HepG2 (cell line): ENCODE data around the gene FCGBP.

Experiments used
- ATF2 ChIP-seq: sonication (generic); formaldehyde crosslinking; IDR thresholded peaks from 2 replicates; pipeline ENCODE4 v1.4.0; 2020; ENCODE audit warnings: missing genetic modification reagents
- BRF2 ChIP-seq: sonication (generic); formaldehyde crosslinking; IDR thresholded peaks from 2 replicates; pipeline ENCODE4 v1.8.1; 2022; ENCODE audit warnings: mild to moderate bottlenecking, missing genetic modification reagents
- EHMT2 ChIP-seq: fragments of 200-600 bp; sonication (generic); IDR thresholded peaks from 2 replicates; pipeline ENCODE4 v1.7.0; 2017; ENCODE audit warnings: antibody characterized with exemption, low read depth, low read length, borderline replicate concordance
- HOXA3 ChIP-seq: sonication (generic); formaldehyde crosslinking; IDR thresholded peaks from 2 replicates; pipeline ENCODE4 v1.5.0; 2020; ENCODE audit warnings: missing genetic modification reagents
- JUND ChIP-seq: sonication (generic); formaldehyde crosslinking; IDR thresholded peaks from 2 replicates; pipeline ENCODE4 v1.8.0; 2022; ENCODE audit warnings: mild to moderate bottlenecking, missing genetic modification reagents
- KDM6A ChIP-seq: IDR thresholded peaks from 2 replicates; pipeline ENCODE4 v1.6.1; 2016; ENCODE audit warnings: low read depth
- TCF7L2 ChIP-seq: IDR thresholded peaks from 2 replicates; pipeline ENCODE4 v1.6.1; 2011; ENCODE audit warnings: mild to moderate bottlenecking, low read depth, low read length, moderate library complexity
- TMF1 ChIP-seq: sonication (generic); formaldehyde crosslinking; IDR thresholded peaks from 2 replicates; pipeline ENCODE4 v1.8.1; 2022; ENCODE audit warnings: low read depth, missing genetic modification reagents
- ZNF3 ChIP-seq: IDR thresholded peaks from 2 replicates; pipeline ENCODE4 v1.7.0; 2017; ENCODE audit warnings: inconsistent platforms
- ZNF318 ChIP-seq: sonication (generic); formaldehyde crosslinking; IDR thresholded peaks from 2 replicates; pipeline ENCODE4 v1.4.0; 2020; ENCODE audit warnings: mild to moderate bottlenecking, missing genetic modification reagents
- TF ChIP-seq, protein P1 (sequence below): IDR thresholded peaks from 2 replicates; pipeline ENCODE4 v1.6.1; 2018; ENCODE audit warnings: missing genetic modification reagents
- TF ChIP-seq, protein P2 (sequence below): sonication (generic); formaldehyde crosslinking; conservative IDR thresholded peaks from 2 replicates; pipeline ENCODE4 v1.4.0; 2020; ENCODE audit warnings: mild to moderate bottlenecking, missing genetic modification reagents, moderate library complexity

DNA sequence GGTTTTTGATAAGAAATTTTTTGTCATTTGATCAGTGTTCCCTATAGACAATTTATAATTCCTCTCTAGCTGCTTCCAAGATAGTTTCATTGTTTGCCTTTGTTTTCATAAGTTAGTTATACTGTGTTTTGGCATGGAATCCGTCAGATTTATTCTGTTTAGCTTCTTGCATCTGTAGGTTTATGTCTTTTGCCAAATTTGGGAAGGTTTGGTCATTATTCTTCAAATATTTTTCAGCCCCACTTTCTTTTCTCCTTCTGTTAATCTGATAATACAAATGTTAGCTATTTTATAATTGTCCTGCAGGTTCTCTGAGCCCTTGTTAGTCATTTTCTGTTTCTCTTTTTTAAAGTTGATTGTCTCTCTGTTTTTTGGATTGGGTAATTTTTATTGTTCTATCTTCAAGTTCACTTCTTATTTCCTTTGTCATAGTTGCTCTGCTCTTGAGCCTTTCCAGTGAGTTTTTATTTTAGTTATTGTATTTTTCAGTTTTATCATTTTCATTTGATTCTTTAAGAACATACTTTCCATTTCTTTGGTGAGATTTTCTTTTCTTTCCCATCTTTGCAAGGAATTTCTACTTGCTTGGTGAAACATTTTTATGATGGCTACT is 5.9 kb upstream of the FCGBP start:
- TF ChIP-seq, protein P1, sequence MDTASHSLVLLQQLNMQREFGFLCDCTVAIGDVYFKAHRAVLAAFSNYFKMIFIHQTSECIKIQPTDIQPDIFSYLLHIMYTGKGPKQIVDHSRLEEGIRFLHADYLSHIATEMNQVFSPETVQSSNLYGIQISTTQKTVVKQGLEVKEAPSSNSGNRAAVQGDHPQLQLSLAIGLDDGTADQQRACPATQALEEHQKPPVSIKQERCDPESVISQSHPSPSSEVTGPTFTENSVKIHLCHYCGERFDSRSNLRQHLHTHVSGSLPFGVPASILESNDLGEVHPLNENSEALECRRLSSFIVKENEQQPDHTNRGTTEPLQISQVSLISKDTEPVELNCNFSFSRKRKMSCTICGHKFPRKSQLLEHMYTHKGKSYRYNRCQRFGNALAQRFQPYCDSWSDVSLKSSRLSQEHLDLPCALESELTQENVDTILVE (CRISPR knock-in tag), result no peak
- TF ChIP-seq KDM6A (CRISPR knock-in tag) (no peak), HOXA3 (CRISPR knock-in tag) (no peak), BRF2 (CRISPR knock-in tag) (no peak), EHMT2 (no peak), ATF2 (CRISPR knock-in tag) (no peak), TCF7L2 (no peak), ZNF318 (CRISPR knock-in tag) (no peak), JUND (CRISPR knock-in tag) (no peak), TMF1 (no peak), ZNF3 (no peak)
- TF ChIP-seq, protein P2, sequence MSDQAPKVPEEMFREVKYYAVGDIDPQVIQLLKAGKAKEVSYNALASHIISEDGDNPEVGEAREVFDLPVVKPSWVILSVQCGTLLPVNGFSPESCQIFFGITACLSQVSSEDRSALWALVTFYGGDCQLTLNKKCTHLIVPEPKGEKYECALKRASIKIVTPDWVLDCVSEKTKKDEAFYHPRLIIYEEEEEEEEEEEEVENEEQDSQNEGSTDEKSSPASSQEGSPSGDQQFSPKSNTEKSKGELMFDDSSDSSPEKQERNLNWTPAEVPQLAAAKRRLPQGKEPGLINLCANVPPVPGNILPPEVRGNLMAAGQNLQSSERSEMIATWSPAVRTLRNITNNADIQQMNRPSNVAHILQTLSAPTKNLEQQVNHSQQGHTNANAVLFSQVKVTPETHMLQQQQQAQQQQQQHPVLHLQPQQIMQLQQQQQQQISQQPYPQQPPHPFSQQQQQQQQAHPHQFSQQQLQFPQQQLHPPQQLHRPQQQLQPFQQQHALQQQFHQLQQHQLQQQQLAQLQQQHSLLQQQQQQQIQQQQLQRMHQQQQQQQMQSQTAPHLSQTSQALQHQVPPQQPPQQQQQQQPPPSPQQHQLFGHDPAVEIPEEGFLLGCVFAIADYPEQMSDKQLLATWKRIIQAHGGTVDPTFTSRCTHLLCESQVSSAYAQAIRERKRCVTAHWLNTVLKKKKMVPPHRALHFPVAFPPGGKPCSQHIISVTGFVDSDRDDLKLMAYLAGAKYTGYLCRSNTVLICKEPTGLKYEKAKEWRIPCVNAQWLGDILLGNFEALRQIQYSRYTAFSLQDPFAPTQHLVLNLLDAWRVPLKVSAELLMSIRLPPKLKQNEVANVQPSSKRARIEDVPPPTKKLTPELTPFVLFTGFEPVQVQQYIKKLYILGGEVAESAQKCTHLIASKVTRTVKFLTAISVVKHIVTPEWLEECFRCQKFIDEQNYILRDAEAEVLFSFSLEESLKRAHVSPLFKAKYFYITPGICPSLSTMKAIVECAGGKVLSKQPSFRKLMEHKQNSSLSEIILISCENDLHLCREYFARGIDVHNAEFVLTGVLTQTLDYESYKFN (CRISPR knock-in tag), result no peak
